Right lobe of liver (tissue), 6 donors: ENCODE measurements around the gene CD81. TPM values are rescaled to one million over a fixed set of nuclear protein-coding genes. Genes with fewer than 3 reads are reported as not detected.
A peak's percentile ranks its signal among the peaks of the same experiment; 100 is the strongest.

Experiments used
- ATAC-seq, 4 donors: fragments of 200-7000 bp; cut with Tn5 transposase; one replicate each; pipeline ENCODE4 v1.9.1; 2020; ENCODE audit warnings: mild to moderate bottlenecking in 4 of 4, moderate library complexity in 4 of 4
- DNase-seq, 3 donors: peaks; one replicate each; pipeline ENCODE4 v3.0.0-alpha.2; 2020
- H3K27ac ChIP-seq, 3 donors: fragments of 200-600 bp; one replicate each; pipeline ENCODE4 v1.8.0; 2022
- H3K27me3 ChIP-seq, 2 donors: fragments of 200-600 bp; one replicate each; pipeline ENCODE4 v1.8.0; 2022
- H3K36me3 ChIP-seq, 4 donors: fragments of 200-600 bp; sonication (generic) in 1 of 4; one replicate each; pipeline versions ENCODE4 v1.5.1 to v1.8.0; 2017 to 2022; ENCODE audit warnings: control low read depth in 1 of 4
- H3K4me1 ChIP-seq, 4 donors: fragments of 200-600 bp; sonication (generic) in 1 of 4; one replicate each; pipeline versions ENCODE4 v1.5.1 to v1.8.0; 2017 to 2022; ENCODE audit warnings: control low read depth in 1 of 4
- H3K4me3 ChIP-seq, 3 donors: fragments of 200-600 bp; one replicate each; pipeline ENCODE4 v1.8.0; 2022
- H3K9me3 ChIP-seq, 4 donors: fragments of 200-600 bp; sonication (generic) in 1 of 4; one replicate each; pipeline versions ENCODE4 v1.5.1 to v1.8.0; 2017 to 2022; ENCODE audit warnings: control low read depth in 1 of 4
- POLR2A ChIP-seq: fragments of 450-650 bp; IDR thresholded peaks from one replicate; pipeline ENCODE4 v1.6.1; 2017; ENCODE audit warnings: antibody characterized with exemption, mild to moderate bottlenecking
- WGBS: methylation state at CpG from one replicate; pipeline ENCODE4 v1.1.6; 2018; ENCODE audit warnings: low coverage, low lambda C conversion rate; ENCODE audit not compliant: insufficient coverage; ENCODE audit errors: missing lambda C conversion rate; 5-methylcytosine and 5-hydroxymethylcytosine counted together
- intact Hi-C, 2 donors: fragments of 100-400 bp; cut with DNase I; formaldehyde crosslinking; loops; one replicate each; pipeline versions ENCODE4 v1.11.2 to v1.14.1; 2022
- total RNA-seq, 6 experiments: library from RNA; depleted of rRNA in 2 of 6; stranded (reverse); fragments of >200 nt in 2 of 6; fragmentation: NEBNext Ultra II Directional in 3 of 6; extraction: Animal tissue kit (Norgen Biotek cat#: 25700) in 3 of 6; gene quantifications; one replicate each; pipeline versions ENCODE4 v1.1.0 to v1.2.4, GENCODE V29; 2016 to 2023
- TF ChIP-seq, protein P1 (sequence below), 4 donors: fragments of 200-600 bp in 3 of 4; fragments of 450-650 bp in 1 of 4; IDR thresholded peaks; one replicate each; pipeline versions ENCODE4 v1.5.1 to v1.8.0; 2016 to 2022; ENCODE audit warnings: antibody characterized with exemption in 4 of 4, mild to moderate bottlenecking in 2 of 4
- donor health status: DM: no; HTN: yes; CAD: no.
- donor health status: DM: no; HTN: no; CAD: no.
- donor health status: DM: no; HTN: no; CAD: no.
- donor health status: DM: no; HTN: yes; CAD: no.
- donor health status: DM: no; HTN: yes; CAD: no.

The CD81 gene
- total RNA-seq, 6 experiments from 2014 or later: 433 to 721 (median 528) TPM

DNA sequence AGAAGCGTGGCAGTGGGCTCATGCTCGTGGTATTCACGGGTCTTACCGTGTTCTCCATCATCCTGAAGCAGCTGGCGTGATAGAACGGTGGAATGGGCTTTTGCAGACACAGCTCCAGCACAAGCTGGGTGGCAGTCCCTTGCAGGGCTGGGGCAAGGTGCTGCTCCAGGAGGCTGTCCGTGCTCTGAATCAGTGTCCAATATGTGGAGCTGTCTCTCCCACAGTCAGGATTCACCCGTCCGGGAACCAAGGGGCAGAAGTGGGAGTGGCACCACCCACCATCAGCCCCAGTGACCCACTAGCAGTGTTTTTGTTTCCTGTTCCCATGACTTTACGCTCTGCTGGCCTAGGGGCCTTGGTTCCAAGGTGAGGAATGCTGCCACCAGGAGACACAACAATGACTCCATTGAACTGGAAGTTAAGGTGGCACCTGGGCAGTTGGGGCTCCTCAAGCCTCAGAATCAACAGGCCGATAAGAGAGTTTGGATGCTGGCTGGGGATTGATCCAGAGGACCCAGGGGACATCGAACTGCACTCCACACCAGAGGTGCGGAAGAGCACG lies 16.9 kb upstream of the CD81 start:
- TF ChIP-seq, protein P1, sequence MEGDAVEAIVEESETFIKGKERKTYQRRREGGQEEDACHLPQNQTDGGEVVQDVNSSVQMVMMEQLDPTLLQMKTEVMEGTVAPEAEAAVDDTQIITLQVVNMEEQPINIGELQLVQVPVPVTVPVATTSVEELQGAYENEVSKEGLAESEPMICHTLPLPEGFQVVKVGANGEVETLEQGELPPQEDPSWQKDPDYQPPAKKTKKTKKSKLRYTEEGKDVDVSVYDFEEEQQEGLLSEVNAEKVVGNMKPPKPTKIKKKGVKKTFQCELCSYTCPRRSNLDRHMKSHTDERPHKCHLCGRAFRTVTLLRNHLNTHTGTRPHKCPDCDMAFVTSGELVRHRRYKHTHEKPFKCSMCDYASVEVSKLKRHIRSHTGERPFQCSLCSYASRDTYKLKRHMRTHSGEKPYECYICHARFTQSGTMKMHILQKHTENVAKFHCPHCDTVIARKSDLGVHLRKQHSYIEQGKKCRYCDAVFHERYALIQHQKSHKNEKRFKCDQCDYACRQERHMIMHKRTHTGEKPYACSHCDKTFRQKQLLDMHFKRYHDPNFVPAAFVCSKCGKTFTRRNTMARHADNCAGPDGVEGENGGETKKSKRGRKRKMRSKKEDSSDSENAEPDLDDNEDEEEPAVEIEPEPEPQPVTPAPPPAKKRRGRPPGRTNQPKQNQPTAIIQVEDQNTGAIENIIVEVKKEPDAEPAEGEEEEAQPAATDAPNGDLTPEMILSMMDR (IDR thresholded peaks at IDR 0.05): no peak
- TF ChIP-seq POLR2A: no peak
- no peak overlapping the region for H3K27ac ChIP-seq
- no peaks in the 10 kb centered on the region for H3K36me3 ChIP-seq
- WGBS: 60% methylated on average over 3 of the region's 14 CpGs
- no peaks in the 10 kb centered on the region for H3K27me3 ChIP-seq
- no peak overlapping the region for H3K4me3 ChIP-seq
- intact Hi-C loops: no loop called here
- DNase-seq (no peak), ATAC-seq (peak in 1 of 4 donors; percentile 6)
- no peaks in the 10 kb centered on the region for H3K4me1 ChIP-seq
- H3K9me3 ChIP-seq: no peaks in the 10 kb centered on the region

DNA sequence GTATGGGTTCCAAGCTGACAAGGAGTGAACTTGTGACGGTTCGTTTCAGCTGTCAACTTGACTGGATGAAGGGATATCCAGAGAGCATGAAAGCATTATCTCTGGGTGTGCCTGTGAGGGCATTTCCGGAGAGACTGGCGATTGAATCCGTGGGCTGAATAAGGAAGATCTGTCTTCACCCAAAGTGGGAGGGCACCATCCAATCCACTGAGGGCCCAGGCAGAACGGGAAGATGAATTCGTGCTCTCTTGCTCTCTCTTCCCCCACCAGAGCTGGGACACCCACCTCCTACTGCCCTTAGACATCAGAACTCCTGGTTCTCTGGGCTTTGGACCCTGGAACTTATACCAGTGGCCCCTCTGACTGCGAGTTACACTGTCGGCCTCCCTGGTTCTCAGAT lies 15.5 kb upstream of the CD81 start:
- WGBS: 67% methylated on average over 3 of the region's 9 CpGs
- DNase-seq (no peak), ATAC-seq (no peak)
- intact Hi-C loops: no loop called here
- H3K9me3 ChIP-seq: no peaks in the 10 kb centered on the region
- no peaks in the 10 kb centered on the region for H3K4me1 ChIP-seq
- no peaks in the 10 kb centered on the region for H3K27me3 ChIP-seq
- H3K36me3 ChIP-seq: no peaks in the 10 kb centered on the region
- no peak overlapping the region for H3K4me3 ChIP-seq
- H3K27ac ChIP-seq: no peak overlapping the region
- TF ChIP-seq, protein P1 (IDR thresholded peaks at IDR 0.05): no peak
- no peak for TF ChIP-seq POLR2A

DNA sequence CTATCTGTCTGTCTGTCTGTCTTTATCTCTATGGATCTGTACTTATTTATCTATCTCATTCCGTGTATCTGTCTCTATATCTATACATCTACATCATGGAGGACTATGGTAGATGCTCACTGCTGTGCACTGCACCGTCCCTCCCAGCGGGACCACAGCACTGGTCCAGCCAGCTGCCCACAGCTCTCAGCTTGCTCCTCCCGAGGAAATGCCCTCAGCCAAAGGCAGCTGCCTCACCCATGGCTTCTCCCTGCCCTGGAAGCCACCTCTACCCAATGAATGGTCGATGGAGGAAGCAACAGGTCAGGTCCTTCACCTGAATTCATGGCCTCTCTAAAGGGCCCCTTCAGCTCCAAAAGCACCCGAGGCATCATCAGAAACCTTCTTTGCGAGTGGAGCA lies 14.7 kb upstream of the CD81 start:
- 87% methylated on average over 4 of the region's 7 CpGs for WGBS
- Histone ChIP-seq H3K9me3 (no peaks in the 10 kb centered on the region), H3K27me3 (no peaks in the 10 kb centered on the region), H3K4me3 (no peak overlapping the region), H3K27ac (no peak overlapping the region), H3K36me3 (no peaks in the 10 kb centered on the region), H3K4me1 (peaks cover 0 to 3% (median under 1%) of the 10 kb centered on the region in 4 donors)
- DNase-seq: no peak
- no peak for ATAC-seq
- intact Hi-C loops: no loop called here
- TF ChIP-seq POLR2A: no peak
- TF ChIP-seq, protein P1 (IDR thresholded peaks at IDR 0.05): no peak

DNA sequence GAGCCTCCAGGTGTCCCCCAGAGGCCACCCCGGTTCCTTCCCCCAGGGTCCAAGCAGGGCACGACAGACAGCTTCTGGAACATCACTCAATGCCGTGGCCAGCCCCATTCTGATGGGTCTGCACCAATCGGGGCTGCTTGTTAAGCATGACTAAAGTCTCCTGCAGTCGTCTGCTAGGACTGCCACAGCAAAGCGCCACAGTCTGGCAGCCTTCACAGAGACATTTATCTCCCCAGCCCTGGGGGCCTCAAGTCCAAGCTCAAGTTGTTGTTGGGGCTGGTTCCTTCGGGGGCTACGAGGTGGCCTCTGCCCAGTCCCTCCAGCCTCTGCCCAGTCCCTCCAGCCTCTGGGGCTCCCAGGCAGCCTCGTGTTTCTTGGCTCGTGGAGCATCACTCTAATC lies 14.0 kb upstream of the CD81 start:
- TF ChIP-seq POLR2A: no peak
- TF ChIP-seq, protein P1 (IDR thresholded peaks at IDR 0.05): no peak
- intact Hi-C loops: no loop called here
- Histone ChIP-seq H3K27me3 (no peaks in the 10 kb centered on the region), H3K27ac (no peak overlapping the region), H3K4me3 (no peak overlapping the region), H3K36me3 (no peaks in the 10 kb centered on the region), H3K9me3 (no peaks in the 10 kb centered on the region), H3K4me1 (peaks cover 0 to 10% (median 4%) of the 10 kb centered on the region in 4 donors)
- WGBS: 80% methylated on average over 1 of the region's 10 CpGs
- DNase-seq (no peak), ATAC-seq (no peak)
